Naive thymus-derived CD8-positive, alpha-beta T cell (primary cell): ENCODE results near the gene TMEM131. TPM values are rescaled to one million over a fixed set of nuclear protein-coding genes. Genes with fewer than 3 reads are reported as not detected.
A peak's percentile ranks its signal among the peaks of the same experiment; 100 is the strongest.

Source experiments
- ATAC-seq, 2 donors: fragments of 150-1000 bp; cut with Tn5 transposase in 1 of 2; sonication (Bioruptor Pico), chemical (Tn5 transposase) in 1 of 2; 1 replicate in 1 of 2; 2 replicates in 1 of 2; pipeline ENCODE4 v1.10.0; 2021; ENCODE audit warnings: mild to moderate bottlenecking in 2 of 2, moderate library complexity in 2 of 2
- POLR2A ChIA-PET: fragments of 350-600 bp; sonication (Branson Sonifier 250); formaldehyde crosslinking; loops from one replicate; lab custom pipeline; 2021; ENCODE audit warnings: antibody characterized with exemption; lab: Charles Lee
- DNase-seq, 10 donors: peaks; one replicate each; pipeline versions ENCODE4 v3.0.0 to v3.0.0-alpha.2; 2020 to 2022
- H3K27ac Mint-ChIP-seq, 10 donors: one replicate each; pipeline ENCODE4 v1.8.0; 2020 to 2022; ENCODE audit warnings: mild to moderate bottlenecking in 10 of 10, mixed read lengths in 10 of 10, moderate library complexity in 4 of 10, inconsistent platforms in 1 of 10
- H3K27me3 Mint-ChIP-seq, 5 donors: one replicate each; pipeline ENCODE4 v1.8.0; 2021 to 2022; ENCODE audit warnings: mixed read lengths in 5 of 5
- H3K36me3 Mint-ChIP-seq, 3 donors: one replicate each; pipeline ENCODE4 v1.8.0; 2020 to 2022; ENCODE audit warnings: mixed read lengths in 3 of 3, mild to moderate bottlenecking in 2 of 3, inconsistent platforms in 1 of 3
- H3K4me1 Mint-ChIP-seq, 4 donors: one replicate each; pipeline ENCODE4 v1.8.0; 2021 to 2022; ENCODE audit warnings: mixed read lengths in 4 of 4
- H3K4me3 Mint-ChIP-seq, 10 donors: one replicate each; pipeline ENCODE4 v1.8.0; 2020 to 2022; ENCODE audit warnings: mild to moderate bottlenecking in 10 of 10, mixed read lengths in 10 of 10, moderate library complexity in 6 of 10, inconsistent platforms in 1 of 10
- H3K9me3 Mint-ChIP-seq, 9 donors: one replicate each; pipeline ENCODE4 v1.8.0; 2020 to 2022; ENCODE audit warnings: mixed read lengths in 9 of 9, mild to moderate bottlenecking in 3 of 9, inconsistent platforms in 1 of 9, moderate library complexity in 1 of 9
- polyA plus RNA-seq, 3 donors: library from polyadenylated mRNA; unstranded; fragments of 300-500 nt; fragmentation: Illumina TruSeq; gene quantifications; one replicate each; pipeline ENCODE4 v1.2.3, GENCODE V29; 2021
- total RNA-seq, 8 experiments: library from RNA in 2 of 8; stranded (reverse) in 2 of 8; gene quantifications; one replicate each; pipeline ENCODE4 v1.2.3 and lab custom pipeline; 2021 to 2026

The TMEM131 gene
- total and polyA plus RNA-seq, 5 experiments from 2014 or later: 11.4 to 61.4 (median 18.1) TPM

DNA sequence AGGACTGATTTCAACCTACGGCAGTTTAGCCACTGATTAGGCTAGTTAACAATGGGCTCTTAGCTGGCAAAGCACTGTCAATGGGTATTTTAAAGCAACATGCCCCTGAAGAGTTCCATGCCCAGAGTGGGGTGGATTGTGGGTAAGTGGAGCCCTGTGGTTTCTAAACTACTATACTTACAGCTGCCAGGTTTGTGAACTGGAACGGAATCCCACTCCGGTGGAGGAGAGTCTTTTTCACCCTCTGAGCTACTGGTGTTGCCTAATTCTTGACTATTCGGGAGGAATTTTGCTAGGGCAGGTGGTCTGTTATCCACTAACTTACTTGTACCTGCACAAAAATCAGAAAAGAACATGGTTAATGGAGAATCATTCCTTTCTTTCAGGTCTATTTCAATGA is 229.8 kb downstream of the TMEM131 start:
- peaks cover 0 to 55% (median 14%) of the 10 kb centered on the region in 3 donors for H3K36me3 Mint-ChIP-seq
- H3K4me1 Mint-ChIP-seq: peaks cover 7 to 35% (median 17%) of the 10 kb centered on the region in 4 donors
- no peak overlapping the region for H3K4me3 Mint-ChIP-seq
- POLR2A ChIA-PET: interaction anchor here (1.7 kb wide), 1 partner anchor 13 kb away, joined by 3 read pairs; no protein-coding TSS in a partner anchor
- H3K27me3 Mint-ChIP-seq: no peaks in the 10 kb centered on the region
- ATAC-seq (no peak), DNase-seq (no peak)
- H3K27ac Mint-ChIP-seq: peak overlapping the region in 1 of 10 donors; percentile 39
- H3K9me3 Mint-ChIP-seq: no peaks in the 10 kb centered on the region

DNA sequence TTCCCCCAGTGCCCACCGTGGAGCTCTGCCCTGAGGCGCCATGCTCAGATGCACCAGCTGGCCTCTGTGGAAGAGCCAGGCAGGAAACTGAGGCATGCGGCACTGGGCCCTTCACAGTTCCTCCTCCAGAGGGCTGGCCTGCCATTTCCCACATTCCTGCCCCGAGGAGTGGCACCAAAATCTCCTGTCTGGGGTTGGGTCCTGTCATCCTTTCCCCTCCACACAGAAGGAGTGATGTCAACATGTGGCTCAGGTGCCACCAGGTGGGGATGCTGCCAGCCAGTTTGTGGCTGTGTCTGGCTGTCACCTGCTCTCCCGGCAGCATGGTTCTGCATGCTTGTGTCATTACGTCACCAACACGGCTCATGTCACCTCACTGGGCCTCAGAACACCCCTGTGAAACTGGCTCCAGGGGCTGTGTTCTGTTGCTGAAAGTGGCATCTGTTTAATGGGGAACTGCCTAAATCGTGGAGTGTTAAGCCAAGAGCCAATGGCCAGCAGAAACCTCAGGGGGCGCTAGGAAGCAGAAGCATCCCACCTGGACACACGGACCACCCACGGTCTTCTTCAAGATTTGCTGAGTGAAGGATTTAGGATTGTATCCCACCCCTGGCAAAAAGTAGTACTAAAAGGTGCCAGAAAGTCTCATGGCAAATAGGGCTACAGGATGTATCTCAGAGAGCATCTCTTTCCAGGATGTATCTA is 231.0 kb downstream of the TMEM131 start:
- Mint-ChIP-seq H3K27ac (peak overlapping the region in 3 of 10 donors; percentile 26 to 75 (median 27)), H3K36me3 (peaks cover 0 to 57% (median 15%) of the 10 kb centered on the region in 3 donors), H3K4me3 (no peak overlapping the region), H3K27me3 (no peaks in the 10 kb centered on the region), H3K9me3 (no peaks in the 10 kb centered on the region), H3K4me1 (peaks cover 13 to 45% (median 30%) of the 10 kb centered on the region in 4 donors)
- DNase-seq (no peak), ATAC-seq (no peak)
- POLR2A ChIA-PET: no interaction called here

DNA sequence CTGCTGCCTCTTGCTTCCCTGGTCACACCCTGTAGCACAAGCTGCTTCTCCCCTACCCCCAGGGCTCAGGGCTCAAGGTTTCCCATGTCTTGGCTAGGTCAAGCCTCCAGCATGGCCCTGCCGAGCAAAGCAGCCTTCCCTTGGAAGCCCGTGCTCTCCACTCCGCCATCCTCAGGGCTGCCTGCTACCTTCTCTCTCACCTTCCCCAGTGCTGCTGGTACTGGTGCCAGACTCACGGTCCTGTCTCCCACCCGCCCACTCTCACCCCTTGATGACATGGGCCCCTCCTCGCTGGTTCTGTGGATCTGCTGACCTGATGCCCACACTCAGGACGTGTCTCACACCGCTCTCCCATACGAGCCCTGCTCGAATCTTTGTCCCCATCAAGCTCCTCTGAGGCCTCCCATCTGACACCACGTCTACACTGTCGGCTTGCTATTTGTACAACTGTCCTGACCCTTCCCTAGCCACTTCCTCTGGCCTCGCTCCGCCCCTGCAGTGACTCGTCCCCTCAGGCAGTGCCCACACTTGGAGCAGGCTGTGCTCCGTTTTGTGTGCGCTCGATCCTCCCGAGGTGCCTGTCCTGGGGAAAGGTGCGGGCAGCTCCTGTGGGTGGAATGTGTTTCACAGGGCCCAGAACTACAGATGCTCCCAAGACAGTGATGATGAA is 232.4 kb downstream of the TMEM131 start:
- H3K27ac Mint-ChIP-seq: peak overlapping the region; percentile 19 to 96 (median 66)
- no peak for DNase-seq
- no peak for ATAC-seq
- no peaks in the 10 kb centered on the region for H3K9me3 Mint-ChIP-seq
- H3K4me1 Mint-ChIP-seq: peaks cover 16 to 51% (median 33%) of the 10 kb centered on the region in 4 donors
- POLR2A ChIA-PET: interaction anchor here (1.9 kb wide), 1 partner anchor 53 kb away, joined by 6 read pairs; no protein-coding TSS in a partner anchor
- H3K36me3 Mint-ChIP-seq: peaks cover 0 to 71% (median 22%) of the 10 kb centered on the region in 3 donors
- peak overlapping the region in 5 of 10 donors; percentile 14 to 43 (median 36) for H3K4me3 Mint-ChIP-seq
- no peaks in the 10 kb centered on the region for H3K27me3 Mint-ChIP-seq

DNA sequence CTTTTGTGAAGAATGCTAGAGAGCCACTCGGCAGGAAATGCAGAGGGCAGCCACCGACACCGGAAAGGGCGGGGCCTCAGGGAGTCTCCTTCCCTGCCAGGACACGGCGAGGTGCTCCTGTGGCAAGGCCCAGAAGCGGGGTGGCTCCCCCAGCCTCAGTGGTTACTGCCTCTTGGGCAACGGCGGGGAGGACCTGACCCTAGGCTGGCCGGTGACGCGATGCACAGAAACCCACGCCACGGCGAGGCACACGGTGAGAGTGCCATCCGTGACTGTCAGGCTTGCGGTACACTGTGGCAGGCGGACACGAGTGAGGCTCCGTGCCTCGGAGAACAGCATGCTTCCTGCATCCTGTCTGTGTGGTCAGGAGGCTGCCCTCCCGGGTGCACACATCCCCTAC is 234.6 kb downstream of the TMEM131 start:
- peak overlapping the region; percentile 78 to 96 (median 88) for H3K27ac Mint-ChIP-seq
- H3K4me3 Mint-ChIP-seq: peak overlapping the region; percentile 52 to 83 (median 71)
- H3K9me3 Mint-ChIP-seq: no peaks in the 10 kb centered on the region
- ATAC-seq: peak; percentile 66 to 73
- H3K4me1 Mint-ChIP-seq: peaks cover 16 to 50% (median 32%) of the 10 kb centered on the region in 4 donors
- peak in 9 of 10 donors; percentile 28 to 73 (median 46) for DNase-seq
- peaks cover 4 to 85% (median 26%) of the 10 kb centered on the region in 3 donors for H3K36me3 Mint-ChIP-seq
- POLR2A ChIA-PET: interaction anchor here (1.5 to 1.9 kb wide), 2 partner anchors 47 to 51 kb away, joined by 5 to 6 read pairs; partner anchors contain the start of gene ZAP70
- H3K27me3 Mint-ChIP-seq: no peaks in the 10 kb centered on the region

DNA sequence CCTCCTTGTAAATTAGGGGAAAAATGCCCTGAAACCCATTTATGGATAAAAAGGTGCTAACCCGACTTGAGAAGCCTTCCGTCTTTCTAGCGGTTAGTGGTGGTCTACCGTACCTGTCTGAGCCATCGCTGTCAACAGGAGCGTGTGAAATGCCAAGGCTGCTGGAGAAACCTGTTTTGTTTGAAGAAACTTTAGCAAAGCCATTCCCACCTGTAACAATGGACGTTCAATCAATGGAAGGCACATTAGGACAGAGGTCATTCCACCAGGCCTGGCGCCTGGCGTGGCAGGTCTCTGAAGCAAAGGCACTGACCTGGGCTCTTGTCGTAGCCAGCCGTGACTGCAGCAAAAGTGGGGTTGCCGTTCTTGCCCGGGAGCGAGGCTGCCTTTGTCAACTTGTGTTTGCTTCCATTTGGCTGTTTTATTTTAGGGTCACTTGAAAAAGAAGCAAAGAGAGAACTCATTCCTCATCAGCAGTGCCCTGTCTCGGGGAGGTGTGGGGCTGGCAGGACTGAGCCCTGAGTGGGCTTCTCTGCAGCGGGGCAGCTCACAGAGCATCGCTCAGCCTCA is 235.2 kb downstream of the TMEM131 start:
- H3K27ac Mint-ChIP-seq: peak overlapping the region; percentile 78 to 96 (median 88)
- H3K36me3 Mint-ChIP-seq: peaks cover 4 to 85% (median 23%) of the 10 kb centered on the region in 3 donors
- ATAC-seq (peak in 1 of 2 donors; percentile 22), DNase-seq (no peak)
- peak overlapping the region; percentile 52 to 83 (median 74) for H3K4me3 Mint-ChIP-seq
- POLR2A ChIA-PET: no interaction called here
- H3K4me1 Mint-ChIP-seq: peaks cover 18 to 50% (median 32%) of the 10 kb centered on the region in 4 donors
- no peaks in the 10 kb centered on the region for H3K27me3 Mint-ChIP-seq
- H3K9me3 Mint-ChIP-seq: no peaks in the 10 kb centered on the region

DNA sequence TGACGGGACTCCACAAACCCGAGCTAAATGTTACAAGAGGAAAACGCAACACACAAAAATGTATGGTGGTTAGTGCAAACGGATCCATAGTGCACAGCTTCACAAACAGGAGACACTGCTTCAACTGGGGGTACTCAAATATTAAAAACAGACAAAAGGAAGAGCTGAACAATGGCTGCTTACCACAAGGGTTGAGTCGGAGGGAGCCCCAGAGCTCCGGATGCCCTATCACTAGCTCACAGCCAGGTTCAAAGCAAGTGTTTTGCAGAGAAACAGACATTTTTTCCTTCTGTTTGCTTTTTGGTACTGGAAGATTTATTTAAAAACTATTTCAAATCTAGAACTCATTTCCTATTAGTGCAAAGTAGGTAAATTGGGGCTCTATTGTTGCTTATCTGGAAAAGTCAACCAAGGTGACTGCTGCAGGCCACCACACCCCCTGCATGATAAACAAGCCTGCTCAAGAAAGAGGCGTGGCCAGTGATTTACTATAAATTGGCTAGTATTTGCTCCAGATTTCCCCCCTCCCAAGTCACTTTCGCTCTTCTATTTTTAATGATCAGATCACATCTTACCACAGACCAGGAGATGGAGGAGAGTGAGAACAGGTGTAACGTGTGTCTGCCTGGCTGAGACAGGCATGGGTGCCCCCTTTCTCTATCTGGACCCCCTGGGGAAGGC is 235.9 kb downstream of the TMEM131 start:
- peak overlapping the region; percentile 24 to 83 (median 74) for H3K4me3 Mint-ChIP-seq
- no peaks in the 10 kb centered on the region for H3K27me3 Mint-ChIP-seq
- no peaks in the 10 kb centered on the region for H3K9me3 Mint-ChIP-seq
- H3K27ac Mint-ChIP-seq: peak overlapping the region; percentile 19 to 96 (median 90)
- peak in 2 of 10 donors; percentile 31 to 48 for DNase-seq
- peaks cover 4 to 80% (median 17%) of the 10 kb centered on the region in 3 donors for H3K36me3 Mint-ChIP-seq
- peaks cover 18 to 52% (median 32%) of the 10 kb centered on the region in 4 donors for H3K4me1 Mint-ChIP-seq
- POLR2A ChIA-PET: interaction anchor here (0.9 to 1.9 kb wide), 4 partner anchors 9 to 47 kb away, joined by 8 to 9 read pairs (median 9); partner anchors contain the start of gene ZAP70
- peak; percentile 56 to 58 for ATAC-seq

DNA sequence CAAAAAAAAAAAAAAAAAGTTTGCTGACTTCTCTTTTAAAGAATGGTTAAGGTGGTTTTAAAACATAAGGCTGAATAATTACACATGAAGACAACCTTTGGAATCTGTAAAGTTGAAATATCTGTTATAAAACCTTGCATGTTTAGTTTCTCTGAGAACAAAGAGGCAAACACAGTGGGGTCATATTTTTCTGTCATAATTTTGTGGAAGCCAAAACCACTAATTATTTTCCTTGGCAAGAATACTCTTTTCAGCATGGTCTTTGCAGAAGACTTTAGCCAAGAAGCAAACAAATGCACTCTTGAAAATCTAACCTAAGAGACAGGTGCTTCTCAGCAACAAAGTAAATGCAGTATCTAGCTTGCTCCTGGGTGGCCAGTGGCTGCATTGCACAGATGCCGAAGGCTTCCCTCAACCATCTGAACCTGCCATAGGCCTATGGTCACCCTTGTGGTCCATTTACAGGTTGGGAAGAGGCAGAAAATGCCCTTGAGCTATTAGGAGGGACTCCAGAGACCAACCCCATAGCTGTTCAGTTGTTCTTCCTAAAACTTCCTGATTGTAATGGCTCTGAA is 237.5 kb downstream of the TMEM131 start:
- H3K27ac Mint-ChIP-seq: peak overlapping the region in 4 of 10 donors; percentile 8 to 91 (median 32)
- DNase-seq (no peak), ATAC-seq (no peak)
- POLR2A ChIA-PET: interaction anchor here (1.9 kb wide), 1 partner anchor 8 kb away, joined by 9 read pairs; no protein-coding TSS in a partner anchor
- peak overlapping the region in 2 of 10 donors; percentile 19 to 80 for H3K4me3 Mint-ChIP-seq
- no peaks in the 10 kb centered on the region for H3K27me3 Mint-ChIP-seq
- peaks cover 16 to 46% (median 29%) of the 10 kb centered on the region in 4 donors for H3K4me1 Mint-ChIP-seq
- H3K9me3 Mint-ChIP-seq: no peaks in the 10 kb centered on the region
- peaks cover 4 to 74% (median 17%) of the 10 kb centered on the region in 3 donors for H3K36me3 Mint-ChIP-seq

DNA sequence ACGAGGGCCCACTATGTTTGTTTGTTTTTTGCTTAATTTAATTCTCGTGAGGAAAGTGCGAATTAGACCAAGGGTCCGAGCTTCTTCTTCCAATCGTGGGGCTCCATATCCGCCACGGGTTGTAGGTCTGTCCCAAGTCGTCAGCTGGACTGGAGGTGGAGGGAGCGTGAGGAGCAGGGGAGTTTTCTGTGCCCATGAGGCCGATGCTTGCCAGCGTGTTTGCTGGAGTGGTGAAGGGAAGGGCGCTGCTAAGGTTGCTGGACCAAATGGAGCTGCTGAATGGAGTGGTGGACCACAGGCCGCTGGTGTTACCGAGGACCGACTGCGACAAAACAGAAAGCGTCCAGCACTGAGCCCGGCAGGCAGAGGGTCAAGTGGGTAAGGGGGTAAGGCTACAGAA is 238.7 kb downstream of the TMEM131 start:
- no peaks in the 10 kb centered on the region for H3K27me3 Mint-ChIP-seq
- H3K27ac Mint-ChIP-seq: peak overlapping the region in 3 of 10 donors; percentile 3 to 87 (median 87)
- H3K4me3 Mint-ChIP-seq: peak overlapping the region in 1 of 10 donors; percentile 75
- DNase-seq (no peak), ATAC-seq (no peak)
- peaks cover 4 to 77% (median 17%) of the 10 kb centered on the region in 3 donors for H3K36me3 Mint-ChIP-seq
- H3K9me3 Mint-ChIP-seq: no peaks in the 10 kb centered on the region
- H3K4me1 Mint-ChIP-seq: peaks cover 16 to 37% (median 25%) of the 10 kb centered on the region in 4 donors
- POLR2A ChIA-PET: no interaction called here

DNA sequence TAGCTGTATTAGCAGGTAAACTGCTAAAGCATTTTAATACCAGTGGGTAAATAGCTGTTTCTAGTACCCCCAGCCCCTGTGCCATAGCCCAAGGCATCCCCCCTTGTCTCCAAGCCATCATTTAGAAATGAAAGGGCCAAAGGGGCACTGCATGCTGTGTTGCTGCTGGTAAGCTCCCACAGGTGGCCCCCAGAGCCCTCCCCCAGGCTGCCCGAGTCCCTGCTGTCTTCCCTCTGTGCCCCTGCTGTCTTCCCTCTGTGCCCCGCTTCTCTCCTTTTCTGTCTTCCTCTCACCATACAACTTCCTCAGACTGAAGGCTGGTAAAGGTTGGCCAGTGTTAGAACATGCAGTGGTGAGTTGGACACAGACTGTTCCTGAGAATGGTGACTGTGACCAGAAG is 240.3 kb downstream of the TMEM131 start:
- no peak for ATAC-seq
- DNase-seq: no peak
- POLR2A ChIA-PET: interaction anchor here (0.8 to 1.1 kb wide), 2 partner anchors 15 to 37 kb away, joined by 3 read pairs; no protein-coding TSS in a partner anchor
- no peak overlapping the region for H3K4me3 Mint-ChIP-seq
- H3K4me1 Mint-ChIP-seq: peaks cover 8 to 22% (median 12%) of the 10 kb centered on the region in 4 donors
- peaks cover 4 to 64% (median 17%) of the 10 kb centered on the region in 3 donors for H3K36me3 Mint-ChIP-seq
- no peaks in the 10 kb centered on the region for H3K27me3 Mint-ChIP-seq
- peak overlapping the region in 2 of 10 donors; percentile 2 to 17 for H3K27ac Mint-ChIP-seq
- no peaks in the 10 kb centered on the region for H3K9me3 Mint-ChIP-seq

DNA sequence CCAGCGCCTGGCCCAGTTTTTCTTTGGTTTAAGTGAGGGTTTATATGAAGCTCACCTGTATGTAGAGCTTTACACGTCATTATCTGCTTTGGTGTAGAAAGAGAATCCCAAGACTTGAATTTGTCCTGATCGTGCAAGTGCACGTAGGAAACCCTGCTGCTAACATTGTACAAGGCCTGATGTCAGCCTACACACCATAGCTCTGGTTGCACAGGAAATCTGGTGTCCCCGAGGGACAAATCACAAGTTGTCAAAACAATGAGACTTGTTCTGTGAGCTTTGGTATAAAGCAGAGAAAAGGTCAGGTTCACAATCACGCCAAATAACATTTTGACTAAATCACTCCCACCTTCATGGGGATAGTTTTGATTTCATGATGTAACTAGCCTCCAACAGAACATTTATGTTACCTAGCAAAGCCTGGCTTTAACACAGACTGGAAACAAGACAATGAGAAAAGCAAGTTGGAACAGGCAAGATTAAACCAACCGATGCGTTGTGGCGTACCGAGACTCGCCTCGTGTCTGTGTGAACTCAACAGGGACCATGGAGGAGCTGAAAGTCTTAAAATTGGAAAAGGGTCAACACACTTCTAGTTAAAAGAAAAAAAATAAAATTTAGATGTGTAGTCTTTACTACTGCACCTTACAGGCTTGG is 240.9 kb downstream of the TMEM131 start:
- H3K4me1 Mint-ChIP-seq: peaks cover 5 to 16% (median 5%) of the 10 kb centered on the region in 4 donors
- H3K27ac Mint-ChIP-seq: peak overlapping the region in 1 of 10 donors; percentile 58
- H3K4me3 Mint-ChIP-seq: peak overlapping the region in 1 of 10 donors; percentile 10
- no peak for DNase-seq
- no peaks in the 10 kb centered on the region for H3K27me3 Mint-ChIP-seq
- POLR2A ChIA-PET: interaction anchor here (0.8 to 1.1 kb wide), 2 partner anchors 14 to 36 kb away, joined by 3 read pairs; no protein-coding TSS in a partner anchor
- ATAC-seq: no peak
- H3K9me3 Mint-ChIP-seq: no peaks in the 10 kb centered on the region
- H3K36me3 Mint-ChIP-seq: peaks cover 4 to 58% (median 13%) of the 10 kb centered on the region in 3 donors
